Right lobe of liver (tissue), 6 donors: ENCODE measurements around the gene TMEM131. TPM values are rescaled to one million over a fixed set of nuclear protein-coding genes. Genes with fewer than 3 reads are reported as not detected.

Experiments
- ATAC-seq, 4 donors: fragments of 200-7000 bp; cut with Tn5 transposase; one replicate each; pipeline ENCODE4 v1.9.1; 2020; ENCODE audit warnings: mild to moderate bottlenecking in 4 of 4, moderate library complexity in 4 of 4
- DNase-seq, 3 donors: peaks; one replicate each; pipeline ENCODE4 v3.0.0-alpha.2; 2020
- H3K27ac ChIP-seq, 3 donors: fragments of 200-600 bp; one replicate each; pipeline ENCODE4 v1.8.0; 2022
- H3K27me3 ChIP-seq, 2 donors: fragments of 200-600 bp; one replicate each; pipeline ENCODE4 v1.8.0; 2022
- H3K36me3 ChIP-seq, 4 donors: fragments of 200-600 bp; sonication (generic) in 1 of 4; one replicate each; pipeline versions ENCODE4 v1.5.1 to v1.8.0; 2017 to 2022; ENCODE audit warnings: control low read depth in 1 of 4
- H3K4me1 ChIP-seq, 4 donors: fragments of 200-600 bp; sonication (generic) in 1 of 4; one replicate each; pipeline versions ENCODE4 v1.5.1 to v1.8.0; 2017 to 2022; ENCODE audit warnings: control low read depth in 1 of 4
- H3K4me3 ChIP-seq, 3 donors: fragments of 200-600 bp; one replicate each; pipeline ENCODE4 v1.8.0; 2022
- H3K9me3 ChIP-seq, 4 donors: fragments of 200-600 bp; sonication (generic) in 1 of 4; one replicate each; pipeline versions ENCODE4 v1.5.1 to v1.8.0; 2017 to 2022; ENCODE audit warnings: control low read depth in 1 of 4
- POLR2A ChIP-seq: fragments of 450-650 bp; IDR thresholded peaks from one replicate; pipeline ENCODE4 v1.6.1; 2017; ENCODE audit warnings: antibody characterized with exemption, mild to moderate bottlenecking
- WGBS: methylation state at CpG from one replicate; pipeline ENCODE4 v1.1.6; 2018; ENCODE audit warnings: low coverage, low lambda C conversion rate; ENCODE audit not compliant: insufficient coverage; ENCODE audit errors: missing lambda C conversion rate; 5-methylcytosine and 5-hydroxymethylcytosine counted together
- intact Hi-C, 2 donors: fragments of 100-400 bp; cut with DNase I; formaldehyde crosslinking; loops; one replicate each; pipeline versions ENCODE4 v1.11.2 to v1.14.1; 2022
- total RNA-seq, 6 experiments: library from RNA; depleted of rRNA in 2 of 6; stranded (reverse); fragments of >200 nt in 2 of 6; fragmentation: NEBNext Ultra II Directional in 3 of 6; extraction: Animal tissue kit (Norgen Biotek cat#: 25700) in 3 of 6; gene quantifications; one replicate each; pipeline versions ENCODE4 v1.1.0 to v1.2.4, GENCODE V29; 2016 to 2023
- TF ChIP-seq, protein P1 (sequence below), 4 donors: fragments of 200-600 bp in 3 of 4; fragments of 450-650 bp in 1 of 4; IDR thresholded peaks; one replicate each; pipeline versions ENCODE4 v1.5.1 to v1.8.0; 2016 to 2022; ENCODE audit warnings: antibody characterized with exemption in 4 of 4, mild to moderate bottlenecking in 2 of 4
- donor health status: DM: no; HTN: yes; CAD: no.
- donor health status: DM: no; HTN: no; CAD: no.
- donor health status: DM: no; HTN: no; CAD: no.
- donor health status: DM: no; HTN: yes; CAD: no.
- donor health status: DM: no; HTN: yes; CAD: no.

TMEM131 gene
- total RNA-seq, 6 experiments from 2014 or later = 14.8 to 34.0 (median 17.8) TPM

GRCh38 chr2:97806738-97807618 is 188.8 kb downstream of the TMEM131 start:
- intact Hi-C loops = loop anchor here in 1 of 2 donors (10.0 kb wide), 1 partner anchor 578 kb away; no protein-coding TSS in a partner anchor
- Histone ChIP-seq H3K36me3 (peaks cover 0 to 39% (median 13%) of the 10 kb centered on the region in 4 donors), H3K27ac (no peak overlapping the region), H3K9me3 (no peaks in the 10 kb centered on the region), H3K4me1 (no peaks in the 10 kb centered on the region), H3K27me3 (no peaks in the 10 kb centered on the region), H3K4me3 (no peak overlapping the region)
- DNase-seq (peak; percentile 84 to 85 (median 84)), ATAC-seq (peak; percentile 99 to 100 (median 100))
- WGBS = 15% methylated on average over 12 of the region's 12 CpGs
- TF ChIP-seq, protein P1, sequence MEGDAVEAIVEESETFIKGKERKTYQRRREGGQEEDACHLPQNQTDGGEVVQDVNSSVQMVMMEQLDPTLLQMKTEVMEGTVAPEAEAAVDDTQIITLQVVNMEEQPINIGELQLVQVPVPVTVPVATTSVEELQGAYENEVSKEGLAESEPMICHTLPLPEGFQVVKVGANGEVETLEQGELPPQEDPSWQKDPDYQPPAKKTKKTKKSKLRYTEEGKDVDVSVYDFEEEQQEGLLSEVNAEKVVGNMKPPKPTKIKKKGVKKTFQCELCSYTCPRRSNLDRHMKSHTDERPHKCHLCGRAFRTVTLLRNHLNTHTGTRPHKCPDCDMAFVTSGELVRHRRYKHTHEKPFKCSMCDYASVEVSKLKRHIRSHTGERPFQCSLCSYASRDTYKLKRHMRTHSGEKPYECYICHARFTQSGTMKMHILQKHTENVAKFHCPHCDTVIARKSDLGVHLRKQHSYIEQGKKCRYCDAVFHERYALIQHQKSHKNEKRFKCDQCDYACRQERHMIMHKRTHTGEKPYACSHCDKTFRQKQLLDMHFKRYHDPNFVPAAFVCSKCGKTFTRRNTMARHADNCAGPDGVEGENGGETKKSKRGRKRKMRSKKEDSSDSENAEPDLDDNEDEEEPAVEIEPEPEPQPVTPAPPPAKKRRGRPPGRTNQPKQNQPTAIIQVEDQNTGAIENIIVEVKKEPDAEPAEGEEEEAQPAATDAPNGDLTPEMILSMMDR (IDR thresholded peaks at IDR 0.05) = peak; percentile 85 to 95 (median 94)
- TF ChIP-seq POLR2A = no peak

DNA sequence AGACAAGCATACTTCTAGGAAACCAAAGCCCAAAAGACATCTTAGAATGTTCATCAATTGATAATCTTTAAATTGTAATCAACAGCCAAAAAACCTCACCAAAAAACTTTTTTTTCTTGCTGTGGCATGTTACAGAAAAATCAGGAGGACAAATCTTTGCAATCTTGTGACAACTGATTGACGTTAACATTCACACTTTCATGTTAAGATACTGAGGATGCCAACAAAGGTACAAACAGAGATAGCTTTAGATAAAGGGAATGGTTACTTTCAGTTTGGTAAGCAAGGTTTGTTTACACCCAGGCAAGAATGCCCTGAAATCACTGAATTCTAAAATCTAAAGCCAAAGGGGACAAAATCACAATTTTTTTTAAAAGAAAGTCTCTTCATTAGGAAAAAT is 190.0 kb downstream of the TMEM131 start:
- WGBS = 56% methylated on average over 1 of the region's 1 CpG

DNA sequence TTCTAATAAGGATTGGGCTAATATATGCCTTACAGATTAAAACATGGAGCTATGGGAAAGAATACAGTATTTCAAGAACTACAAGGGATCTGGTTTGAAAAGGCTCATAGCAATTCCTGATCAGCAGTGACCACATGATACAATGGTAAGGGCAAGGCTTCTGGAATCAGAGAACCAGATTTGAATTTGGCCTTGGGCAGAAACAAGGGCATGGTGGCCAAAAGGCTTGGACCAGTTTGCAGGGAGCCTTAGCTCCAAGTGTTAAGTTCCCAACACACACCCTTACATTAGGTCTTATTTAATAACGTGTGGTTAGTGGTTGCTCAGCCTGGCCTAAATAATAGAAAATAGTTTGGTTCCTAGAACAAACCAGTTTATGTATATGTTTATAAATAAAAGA is 194.7 kb downstream of the TMEM131 start:
- peaks cover 0 to 49% (median 4%) of the 10 kb centered on the region in 4 donors for H3K36me3 ChIP-seq
- H3K4me1 ChIP-seq = no peaks in the 10 kb centered on the region
- H3K27me3 ChIP-seq = no peaks in the 10 kb centered on the region
- H3K9me3 ChIP-seq = no peaks in the 10 kb centered on the region
- H3K4me3 ChIP-seq = no peak overlapping the region
- TF ChIP-seq, protein P1 (IDR thresholded peaks at IDR 0.05) = no peak
- no peak for TF ChIP-seq POLR2A
- no CpG with 5 or more reads among the region's 1 CpG for WGBS
- ATAC-seq (no peak), DNase-seq (no peak)
- intact Hi-C loops = loop anchor here in 1 of 2 donors (10.0 kb wide), 1 partner anchor 584 kb away; no protein-coding TSS in a partner anchor
- H3K27ac ChIP-seq = no peak overlapping the region

More for the DNA sequence above, 190.0 kb downstream of the TMEM131 start:
- Histone ChIP-seq H3K36me3 (peaks cover 0 to 38% (median 11%) of the 10 kb centered on the region in 4 donors), H3K9me3 (no peaks in the 10 kb centered on the region), H3K4me3 (no peak overlapping the region), H3K27ac (no peak overlapping the region), H3K27me3 (no peaks in the 10 kb centered on the region), H3K4me1 (no peaks in the 10 kb centered on the region)
- intact Hi-C loops = loop anchor here in 1 of 2 donors (10.0 kb wide), 1 partner anchor 579 kb away; no protein-coding TSS in a partner anchor
- no peak for ATAC-seq
- DNase-seq = no peak
- no peak for TF ChIP-seq POLR2A
- TF ChIP-seq, protein P1 (IDR thresholded peaks at IDR 0.05) = no peak

DNA sequence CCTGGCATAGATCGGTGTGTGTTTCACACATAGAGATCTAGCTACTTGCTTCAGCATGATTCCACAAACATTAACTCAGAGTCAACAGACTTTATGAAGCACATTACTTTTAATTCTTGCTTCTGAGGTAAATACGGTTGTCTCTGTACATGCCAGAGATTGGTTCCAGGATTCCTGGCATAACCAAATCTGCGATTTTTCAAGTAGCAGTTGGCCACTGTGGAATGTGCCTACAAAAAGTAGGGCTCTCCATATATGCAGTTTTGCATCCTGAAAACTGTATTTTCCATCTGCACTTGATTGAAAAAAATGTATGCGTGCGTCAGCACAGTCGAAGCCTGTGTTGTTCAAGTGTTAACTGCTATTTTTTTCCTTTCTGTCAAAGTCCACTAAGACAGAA is 197.3 kb downstream of the TMEM131 start:
- WGBS = 97% methylated on average over 6 of the region's 6 CpGs
- Histone ChIP-seq H3K27ac (no peak overlapping the region), H3K4me1 (no peaks in the 10 kb centered on the region), H3K4me3 (no peak overlapping the region), H3K27me3 (no peaks in the 10 kb centered on the region), H3K9me3 (no peaks in the 10 kb centered on the region), H3K36me3 (peaks cover 0 to 35% (median 4%) of the 10 kb centered on the region in 4 donors)
- TF ChIP-seq, protein P1 (IDR thresholded peaks at IDR 0.05) = no peak
- TF ChIP-seq POLR2A = no peak
- ATAC-seq (no peak), DNase-seq (no peak)
- intact Hi-C loops = no loop called here
